DND-41 (cell line): ENCODE results near the gene TMEM39B.

Experiments
- EZH2 ChIP-seq: IDR thresholded peaks from 3 replicates; pipeline ENCODE4 v1.6.1; 2012; ENCODE audit warnings: borderline replicate concordance, low read depth, mild to moderate bottlenecking, moderate library complexity, low read length, inconsistent platforms; ENCODE audit not compliant: severe bottlenecking
- TF ChIP-seq, protein P1 (sequence below): IDR thresholded peaks from 2 replicates; pipeline ENCODE4 v1.5.1; 2012; ENCODE audit warnings: borderline replicate concordance, low read length, moderate library complexity, mild to moderate bottlenecking; ENCODE audit not compliant: poor library complexity, severe bottlenecking; ENCODE audit errors: extremely low read depth

DNA sequence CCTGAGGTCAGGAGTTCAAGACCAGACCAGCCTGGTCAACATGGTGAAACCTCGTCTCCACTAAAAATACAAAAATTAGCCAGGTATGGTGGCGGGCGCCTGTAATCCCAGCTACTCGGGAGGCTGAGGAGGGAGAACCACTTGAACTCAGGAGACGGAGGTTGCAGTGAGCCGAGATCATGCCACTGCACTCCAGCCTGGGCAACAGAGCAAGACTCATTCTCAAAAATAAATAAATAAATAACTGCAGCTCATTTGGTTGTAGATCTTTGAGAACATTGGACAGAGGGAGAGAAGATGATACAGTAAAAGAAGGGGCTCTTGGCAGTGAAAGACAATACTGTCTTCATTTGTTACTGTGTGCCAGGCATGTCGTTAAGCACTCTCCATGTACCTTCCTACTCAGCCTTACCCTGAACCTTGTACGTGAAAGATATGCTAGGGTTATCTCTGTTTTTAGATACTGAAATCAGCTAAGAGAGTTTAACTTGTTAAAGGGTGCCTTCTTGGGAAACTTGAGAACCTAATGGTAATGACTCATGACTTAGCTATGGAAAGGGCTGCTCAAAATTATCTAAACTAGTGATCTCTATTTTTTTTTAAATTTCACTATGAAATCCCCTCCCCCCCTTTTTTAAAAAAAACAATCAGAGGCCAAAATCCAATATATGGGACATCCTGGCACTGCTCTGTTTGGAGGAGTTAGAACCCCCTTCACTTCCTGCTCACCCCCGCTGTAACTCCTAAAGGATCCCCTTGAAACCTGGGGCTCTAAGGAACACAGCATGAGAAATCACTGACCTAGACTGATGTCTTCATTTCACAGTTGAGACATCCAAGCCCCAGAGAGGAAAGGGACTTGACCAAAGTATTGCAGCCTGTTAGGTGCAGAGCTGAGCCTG lies 28.3 kb downstream of the TMEM39B start:
- TF ChIP-seq, protein P1, sequence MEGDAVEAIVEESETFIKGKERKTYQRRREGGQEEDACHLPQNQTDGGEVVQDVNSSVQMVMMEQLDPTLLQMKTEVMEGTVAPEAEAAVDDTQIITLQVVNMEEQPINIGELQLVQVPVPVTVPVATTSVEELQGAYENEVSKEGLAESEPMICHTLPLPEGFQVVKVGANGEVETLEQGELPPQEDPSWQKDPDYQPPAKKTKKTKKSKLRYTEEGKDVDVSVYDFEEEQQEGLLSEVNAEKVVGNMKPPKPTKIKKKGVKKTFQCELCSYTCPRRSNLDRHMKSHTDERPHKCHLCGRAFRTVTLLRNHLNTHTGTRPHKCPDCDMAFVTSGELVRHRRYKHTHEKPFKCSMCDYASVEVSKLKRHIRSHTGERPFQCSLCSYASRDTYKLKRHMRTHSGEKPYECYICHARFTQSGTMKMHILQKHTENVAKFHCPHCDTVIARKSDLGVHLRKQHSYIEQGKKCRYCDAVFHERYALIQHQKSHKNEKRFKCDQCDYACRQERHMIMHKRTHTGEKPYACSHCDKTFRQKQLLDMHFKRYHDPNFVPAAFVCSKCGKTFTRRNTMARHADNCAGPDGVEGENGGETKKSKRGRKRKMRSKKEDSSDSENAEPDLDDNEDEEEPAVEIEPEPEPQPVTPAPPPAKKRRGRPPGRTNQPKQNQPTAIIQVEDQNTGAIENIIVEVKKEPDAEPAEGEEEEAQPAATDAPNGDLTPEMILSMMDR, result no peak
- TF ChIP-seq EZH2, result no peak
